BJ (cell line): ENCODE data around the gene LAMA2. TPM values are rescaled to one million over a fixed set of nuclear protein-coding genes. Genes with fewer than 3 reads are reported as not detected.

ENCODE experiments used
- CTCF ChIA-PET: fragments of 350-600 bp; formaldehyde crosslinking; extraction: SDS; loops from one replicate; lab custom pipeline; 2021; ENCODE audit warnings: antibody characterized with exemption, inconsistent platforms; lab: Yijun Ruan, JAX
- POLR2A ChIA-PET: fragments of 300-600 bp; sonication (Branson Sonifier 250); formaldehyde crosslinking; extraction: SDS; loops from one replicate; lab custom pipeline; 2021; ENCODE audit warnings: antibody characterized with exemption; lab: Charles Lee
- DNase-seq: peaks from one replicate; pipeline ENCODE4 v3.0.0-alpha.2; 2011; ENCODE audit warnings: low read depth
- H3K27me3 ChIP-seq: 2 replicates; pipeline ENCODE4 v1.6.0; 2011; ENCODE audit warnings: low read length; ENCODE audit not compliant: control insufficient read depth, insufficient read depth
- H3K36me3 ChIP-seq: 2 replicates; pipeline ENCODE4 v1.5.1; 2011; ENCODE audit warnings: low read length; ENCODE audit not compliant: control insufficient read depth, insufficient read depth
- H3K4me3 ChIP-seq: 2 replicates; pipeline ENCODE4 v1.5.1; 2011; ENCODE audit warnings: low read depth, mild to moderate bottlenecking, control low read depth, low read length
- CTCF ChIP-seq: IDR thresholded peaks from 2 replicates; pipeline ENCODE4 v1.5.1; 2011; ENCODE audit warnings: low read depth, mild to moderate bottlenecking, control low read depth, inconsistent platforms, low read length, moderate library complexity; ENCODE audit not compliant: insufficient read depth
- polyA plus RNA-seq: library from polyadenylated mRNA; depleted of rRNA; stranded (reverse); fragments of >200 nt; gene quantifications from 2 replicates; pipeline ENCODE4 v1.2.3, GENCODE V29; 2011

LAMA2 gene
- polyA plus RNA-seq, 1 experiment: 50.0 TPM

- ChIA-PET CTCF (interaction anchor here (1.0 to 2.7 kb wide), 6 partner anchors 9 to 156 kb away, joined by 3 to 10 read pairs (median 4); no protein-coding TSS in a partner anchor), POLR2A (no interaction called here)
- DNase-seq: no peak
These were observed 486.8 kb downstream of the LAMA2 start for GRCh38 chr6:129369737-129370136.

GRCh38 chr6:129370268-129370916 is 487.5 kb downstream of the LAMA2 start:
- peak; percentile 61 for TF ChIP-seq CTCF
- Histone ChIP-seq H3K27me3 (no peaks in the 10 kb centered on the region), H3K36me3 (no peaks in the 10 kb centered on the region), H3K4me3 (no peak overlapping the region)
- DNase-seq: no peak
- POLR2A ChIA-PET: interaction anchor here (0.8 kb wide), 1 partner anchor 248 kb away, joined by 3 read pairs; no protein-coding TSS in a partner anchor
- CTCF ChIA-PET: interaction anchor here (0.6 to 2.7 kb wide), 13 partner anchors 10 to 563 kb away, joined by 3 to 10 read pairs (median 4); no protein-coding TSS in a partner anchor

More at GRCh38 chr6:129369737-129370136, 486.8 kb downstream of the LAMA2 start:
- no peaks in the 10 kb centered on the region for H3K27me3 ChIP-seq
- no peaks in the 10 kb centered on the region for H3K36me3 ChIP-seq
- no peak overlapping the region for H3K4me3 ChIP-seq
- no peak for TF ChIP-seq CTCF

GRCh38 chr6:129381885-129382284 is 498.9 kb downstream of the LAMA2 start:
- ChIA-PET CTCF (interaction anchor here (1.2 kb wide), 1 partner anchor 13 kb away, joined by 3 read pairs; no protein-coding TSS in a partner anchor), POLR2A (no interaction called here)
- DNase-seq: no peak
- TF ChIP-seq CTCF: no peak
- Histone ChIP-seq H3K4me3 (no peak overlapping the region), H3K27me3 (no peaks in the 10 kb centered on the region), H3K36me3 (no peaks in the 10 kb centered on the region)

GRCh38 chr6:129382916-129383315 is 500.0 kb downstream of the LAMA2 start:
- no peak for DNase-seq
- ChIA-PET POLR2A (no interaction called here), CTCF (interaction anchor here (0.6 to 1.6 kb wide), 3 partner anchors 12 to 546 kb away, joined by 3 to 5 read pairs (median 3); no protein-coding TSS in a partner anchor)
- H3K36me3 ChIP-seq: no peaks in the 10 kb centered on the region
- H3K4me3 ChIP-seq: no peak overlapping the region
- H3K27me3 ChIP-seq: no peaks in the 10 kb centered on the region
- TF ChIP-seq CTCF: no peak

- TF ChIP-seq CTCF: no peak
- no peak for DNase-seq
- CTCF ChIA-PET: no interaction called here
These were observed 502.2 kb downstream of the LAMA2 start for GRCh38 chr6:129385117-129385516.

More at GRCh38 chr6:129385117-129385516, 502.2 kb downstream of the LAMA2 start:
- H3K4me3 ChIP-seq: no peak overlapping the region
- H3K36me3 ChIP-seq: no peaks in the 10 kb centered on the region
- H3K27me3 ChIP-seq: no peaks in the 10 kb centered on the region
- POLR2A ChIA-PET: no interaction called here
